Left cardiac atrium (tissue), 4 donors: ENCODE measurements around the gene TMIGD2. TPM values are rescaled to one million over a fixed set of nuclear protein-coding genes. Genes with fewer than 3 reads are reported as not detected.
"Not testable (repeated sequence)": the region's sequence is repeated elsewhere in the genome, so short reads cannot be mapped to it uniquely, and the experiment has no call there.

Experiments
- ATAC-seq, 2 donors: fragments of 200-7000 bp; cut with Tn5 transposase; one replicate each; pipeline ENCODE4 v1.9.1; 2020; ENCODE audit warnings: mild to moderate bottlenecking in 2 of 2, moderate library complexity in 2 of 2
- DNase-seq: peaks from one replicate; pipeline ENCODE4 v3.0.0-alpha.2; 2020
- intact Hi-C, 2 donors: fragments of 100-400 bp; cut with DNase I; formaldehyde crosslinking; loops; one replicate each; pipeline versions ENCODE4 v1.14.1 to v1.15.1; 2022 to 2023
- total RNA-seq, 2 donors: library from RNA; stranded (reverse); fragmentation: NEBNext Ultra II Directional; extraction: Animal tissue kit (Norgen Biotek cat#: 25700); gene quantifications; one replicate each; pipeline ENCODE4 v1.2.1, GENCODE V29; 2021
- donor health status: DM: no; HTN: yes; CAD: no.
- donor health status: DM: no; HTN: yes; CAD: no; lungs with severe emphysema.
- donor health status: DM: yes; HTN: yes; CAD: no.
- donor health status: Dilated cardiomyopathy.

Gene TMIGD2
- total RNA-seq, 2 donors from 2014 or later: 0.29 TPM; not detected in 1

DNA sequence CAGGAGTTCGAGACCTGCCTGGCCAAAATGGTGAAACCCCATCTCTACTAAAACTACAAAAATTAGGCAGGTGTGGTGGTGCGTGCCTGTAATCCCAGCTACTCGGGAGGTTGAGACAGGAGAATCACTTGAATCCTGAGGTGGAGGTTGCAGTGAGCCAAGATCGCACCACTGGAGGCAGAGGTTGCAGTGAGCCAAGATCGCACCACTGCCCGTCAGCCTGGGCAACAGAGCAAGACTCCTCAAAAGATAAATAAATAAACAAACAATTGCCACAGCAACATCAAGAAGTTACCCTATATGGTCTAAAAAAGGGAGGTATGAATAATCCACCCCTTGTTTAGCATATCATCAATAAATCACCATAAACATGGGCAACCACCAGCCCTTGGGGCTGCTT lies 56.3 kb downstream of the TMIGD2 start:
- intact Hi-C loops, ATAC-seq, DNase-seq: not testable (repeated sequence)

Other genes with a start within 250 kb of the TMIGD2 start
- gene ZBTB7A, start 235.5 kb downstream of the TMIGD2 start, total RNA-seq: 10 to 100 TPM; 28.5 to 32.5 TPM
- 100 to 1,000 TPM; 109 to 118 TPM for gene MAP2K2, start 178.3 kb downstream of the TMIGD2 start, total RNA-seq
- not detected for gene CREB3L3, start 148.8 kb downstream of the TMIGD2 start, total RNA-seq
- 10 to 100 TPM; 13.0 to 21.8 TPM for gene SIRT6, start 119.8 kb downstream of the TMIGD2 start, total RNA-seq
- 1 to 10 TPM in 1 of 2 donors, under 1 TPM in 1; 0.86 to 1.2 TPM for gene ANKRD24, start 119.7 kb downstream of the TMIGD2 start, total RNA-seq
- 1 to 10 TPM; 1.2 TPM for gene EBI3, start 72.9 kb downstream of the TMIGD2 start, total RNA-seq
- gene YJU2, start 55.3 kb downstream of the TMIGD2 start, total RNA-seq: 10 to 100 TPM in 1 of 2 donors, 1 to 10 TPM in 1; 8.5 to 11.8 TPM
- gene SHD, start 23.1 kb downstream of the TMIGD2 start, total RNA-seq: 10 to 100 TPM; 21.4 to 37.0 TPM
- not detected for gene FSD1, start 2.2 kb upstream of the TMIGD2 start, total RNA-seq
- gene STAP2, start 36.4 kb upstream of the TMIGD2 start, total RNA-seq: 1 to 10 TPM; 4.8 to 8.2 TPM
- gene MPND, start 41.2 kb upstream of the TMIGD2 start, total RNA-seq: 10 to 100 TPM; 21.1 to 22.3 TPM
- gene SH3GL1, start 98.2 kb upstream of the TMIGD2 start, total RNA-seq: 10 to 100 TPM; 31.4 to 39.4 TPM
- 1 to 10 TPM; 5.2 to 8.4 TPM for gene CHAF1A, start 100.3 kb upstream of the TMIGD2 start, total RNA-seq
- 100 to 1,000 TPM in 1 of 2 donors, 10 to 100 TPM in 1; 96.9 to 101 TPM for gene UBXN6, start 155.4 kb upstream of the TMIGD2 start, total RNA-seq
- 10 to 100 TPM; 20.9 to 25.9 TPM for gene HDGFL2, start 169.9 kb upstream of the TMIGD2 start, total RNA-seq
- gene PLIN4, start 216.1 kb upstream of the TMIGD2 start, total RNA-seq: 100 to 1,000 TPM; 331 to 357 TPM
- 10 to 100 TPM; 32.7 to 47.8 TPM for gene PLIN5, start 232.8 kb upstream of the TMIGD2 start, total RNA-seq
- 1 to 10 TPM in 1 of 2 donors, under 1 TPM in 1; 0.88 to 1.1 TPM for gene LRG1, start 237.6 kb upstream of the TMIGD2 start, total RNA-seq